ENCODE results near the gene SURF1.

DNA sequence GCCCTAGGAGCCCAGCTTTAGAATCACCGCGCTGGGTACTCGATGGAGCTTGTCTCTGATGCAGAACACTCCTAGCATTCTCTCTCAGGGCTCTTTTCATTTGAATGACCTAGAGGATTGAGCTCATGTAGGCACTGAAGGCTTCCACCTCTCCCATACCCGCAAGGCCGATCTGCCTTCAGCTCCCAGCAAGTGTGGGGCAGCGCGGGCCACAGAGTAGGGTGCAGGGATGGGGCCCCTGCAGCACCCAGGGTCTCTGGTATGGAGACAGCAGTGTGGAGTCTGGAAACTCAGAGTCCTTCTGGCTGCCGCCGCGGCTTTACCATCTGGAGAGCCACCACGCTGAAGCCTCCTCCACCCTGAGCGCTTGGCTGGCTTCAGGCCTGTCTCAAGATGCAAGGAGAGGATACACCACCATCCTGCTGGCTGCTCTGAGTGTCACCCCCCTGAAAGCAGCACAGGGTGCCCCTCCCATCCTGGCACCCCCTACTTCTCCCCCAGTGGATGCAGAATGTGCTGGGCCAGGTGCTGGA, 32.8 kb upstream of the SURF1 start:
- TF ChIP-seq, protein P1, sequence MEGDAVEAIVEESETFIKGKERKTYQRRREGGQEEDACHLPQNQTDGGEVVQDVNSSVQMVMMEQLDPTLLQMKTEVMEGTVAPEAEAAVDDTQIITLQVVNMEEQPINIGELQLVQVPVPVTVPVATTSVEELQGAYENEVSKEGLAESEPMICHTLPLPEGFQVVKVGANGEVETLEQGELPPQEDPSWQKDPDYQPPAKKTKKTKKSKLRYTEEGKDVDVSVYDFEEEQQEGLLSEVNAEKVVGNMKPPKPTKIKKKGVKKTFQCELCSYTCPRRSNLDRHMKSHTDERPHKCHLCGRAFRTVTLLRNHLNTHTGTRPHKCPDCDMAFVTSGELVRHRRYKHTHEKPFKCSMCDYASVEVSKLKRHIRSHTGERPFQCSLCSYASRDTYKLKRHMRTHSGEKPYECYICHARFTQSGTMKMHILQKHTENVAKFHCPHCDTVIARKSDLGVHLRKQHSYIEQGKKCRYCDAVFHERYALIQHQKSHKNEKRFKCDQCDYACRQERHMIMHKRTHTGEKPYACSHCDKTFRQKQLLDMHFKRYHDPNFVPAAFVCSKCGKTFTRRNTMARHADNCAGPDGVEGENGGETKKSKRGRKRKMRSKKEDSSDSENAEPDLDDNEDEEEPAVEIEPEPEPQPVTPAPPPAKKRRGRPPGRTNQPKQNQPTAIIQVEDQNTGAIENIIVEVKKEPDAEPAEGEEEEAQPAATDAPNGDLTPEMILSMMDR (IDR thresholded peaks at IDR 0.05): no peak
- no peak for TF ChIP-seq EZH2 (IDR thresholded peaks at IDR 0.05; ENCODE audit: borderline replicate concordance, insufficient read depth, low read depth, low read length, poor library complexity, severe bottlenecking)

Data from B cell (primary cell).